HUES6 (cell line): ENCODE measurements around the gene HTR3A.

ENCODE experiments used
- H3K27ac ChIP-seq: 2 replicates; pipeline ENCODE4 v1.7.0; 2013; ENCODE audit warnings: low read depth, mild to moderate bottlenecking, low read length, inconsistent platforms
- H3K27me3 ChIP-seq: 2 replicates; pipeline ENCODE4 v1.6.1; 2013; ENCODE audit warnings: low read length; ENCODE audit not compliant: control insufficient read depth, insufficient read depth
- H3K36me3 ChIP-seq: 2 replicates; pipeline ENCODE4 v1.6.1; 2013; ENCODE audit warnings: low read length; ENCODE audit not compliant: control insufficient read depth, insufficient read depth
- H3K4me1 ChIP-seq: 2 replicates; pipeline ENCODE4 v1.6.1; 2013; ENCODE audit warnings: low read length; ENCODE audit not compliant: control insufficient read depth, insufficient read depth
- H3K4me3 ChIP-seq: 2 replicates; pipeline ENCODE4 v1.5.1; 2013; ENCODE audit warnings: low read depth, low read length
- H3K9ac ChIP-seq: one replicate; pipeline ENCODE4 v1.6.1; 2013; ENCODE audit warnings: mild to moderate bottlenecking, low read length
- H3K9me3 ChIP-seq: 2 replicates; pipeline ENCODE4 v1.6.1; 2013; ENCODE audit warnings: low read depth, low read length; ENCODE audit not compliant: control insufficient read depth, insufficient read depth

The HTR3A gene

DNA sequence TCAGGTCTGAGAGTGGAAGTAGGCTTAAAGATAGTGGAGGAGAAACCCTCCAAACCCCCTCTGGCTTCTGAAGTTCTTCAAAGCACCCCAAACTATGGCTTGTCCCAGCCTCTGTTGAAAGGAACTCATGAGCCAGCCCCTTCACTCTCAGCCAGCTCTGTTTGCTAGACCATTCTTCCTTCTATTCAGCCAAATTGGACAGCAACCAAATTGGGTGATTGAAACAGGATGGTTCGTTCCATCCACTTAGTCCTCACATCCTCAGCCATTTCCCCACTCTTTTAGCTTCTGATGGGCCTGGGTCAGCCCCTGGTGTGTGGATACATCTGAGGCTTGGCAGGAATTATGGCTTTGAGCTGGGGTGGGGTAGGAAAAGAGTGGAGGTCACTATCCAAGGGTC, 4.5 kb downstream of the HTR3A start:
- Histone ChIP-seq H3K27me3 (peaks cover 10% of the 10 kb centered on the region; the same call in 1 of the 2 replicates), H3K36me3 (no peaks in the 10 kb centered on the region), H3K27ac (no peak overlapping the region), H3K9ac (no peak overlapping the region), H3K4me3 (no peak overlapping the region), H3K4me1 (peaks cover 17% of the 10 kb centered on the region), H3K9me3 (no peaks in the 10 kb centered on the region)

DNA sequence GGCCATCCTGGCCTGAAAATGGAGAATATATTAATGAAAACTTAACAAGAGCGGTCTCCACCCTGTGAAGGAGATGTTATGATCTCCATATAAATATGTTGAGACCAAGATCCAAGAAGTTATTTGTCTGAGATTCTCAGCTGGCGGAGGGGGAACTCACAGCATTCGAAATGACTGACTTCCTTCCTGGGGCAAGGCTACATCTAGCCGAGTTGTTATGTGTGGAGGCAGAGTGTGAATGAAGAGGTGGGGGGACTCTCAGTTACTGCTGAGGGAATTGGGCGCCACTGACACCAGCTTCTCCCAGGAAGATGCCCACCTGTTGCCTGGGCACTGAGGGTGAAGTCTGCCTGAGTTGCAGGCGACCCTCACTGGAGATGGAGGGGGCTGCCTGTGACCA, 5.9 kb downstream of the HTR3A start:
- Histone ChIP-seq H3K27me3 (peaks cover 8% of the 10 kb centered on the region; the same call in 1 of the 2 replicates), H3K9me3 (no peaks in the 10 kb centered on the region), H3K4me3 (no peak overlapping the region), H3K4me1 (peaks cover 5% of the 10 kb centered on the region), H3K36me3 (no peaks in the 10 kb centered on the region), H3K9ac (no peak overlapping the region), H3K27ac (no peak overlapping the region)

DNA sequence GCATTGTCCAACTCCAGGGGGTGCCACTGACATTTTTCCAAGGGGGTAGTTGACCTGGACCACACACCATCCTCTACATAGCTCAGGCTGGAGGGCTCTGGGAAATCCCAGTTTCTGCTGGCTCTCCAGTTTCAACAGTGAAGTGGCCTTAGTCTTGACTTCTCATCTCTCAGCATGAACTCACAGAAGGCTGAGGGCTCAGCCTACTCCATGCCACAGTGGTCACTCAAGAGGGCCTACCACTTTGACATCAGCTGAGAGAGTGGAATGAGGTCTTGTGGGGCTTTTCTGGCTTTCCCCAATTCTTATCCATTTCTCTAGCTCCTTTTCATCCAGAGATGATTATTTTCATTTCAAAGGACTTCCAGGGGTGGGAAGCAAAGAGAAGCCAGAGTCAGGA, 7.4 kb downstream of the HTR3A start:
- Histone ChIP-seq H3K4me1 (no peaks in the 10 kb centered on the region), H3K9me3 (no peaks in the 10 kb centered on the region), H3K27me3 (peaks cover 7% of the 10 kb centered on the region; the same call in 1 of the 2 replicates), H3K4me3 (no peak overlapping the region), H3K36me3 (no peaks in the 10 kb centered on the region), H3K27ac (no peak overlapping the region), H3K9ac (no peak overlapping the region)

DNA sequence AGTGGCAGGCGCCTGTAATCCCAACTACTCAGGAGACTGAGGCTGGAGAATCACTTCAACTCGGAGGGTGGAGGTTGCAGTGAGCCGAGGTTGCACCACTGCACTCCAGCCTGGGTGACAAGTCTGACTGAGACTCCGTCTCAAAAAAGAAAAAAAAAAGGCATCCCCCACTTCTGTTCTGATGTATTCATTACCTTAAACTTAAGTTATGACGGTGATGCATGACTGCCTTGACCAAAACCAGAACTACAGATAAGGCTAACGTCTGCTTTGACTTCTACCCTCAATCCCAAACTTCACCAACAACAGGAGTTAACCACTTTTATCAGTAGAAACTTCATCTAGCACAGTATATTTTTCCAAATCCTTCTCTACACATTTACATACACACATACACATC, 9.9 kb downstream of the HTR3A start:
- H3K9ac ChIP-seq = no peak overlapping the region
- H3K27ac ChIP-seq = no peak overlapping the region
- H3K36me3 ChIP-seq = no peaks in the 10 kb centered on the region
- H3K27me3 ChIP-seq = peaks cover 6% of the 10 kb centered on the region; the same call in 1 of the 2 replicates
- no peaks in the 10 kb centered on the region for H3K9me3 ChIP-seq
- no peaks in the 10 kb centered on the region for H3K4me1 ChIP-seq
- H3K4me3 ChIP-seq = no peak overlapping the region

DNA sequence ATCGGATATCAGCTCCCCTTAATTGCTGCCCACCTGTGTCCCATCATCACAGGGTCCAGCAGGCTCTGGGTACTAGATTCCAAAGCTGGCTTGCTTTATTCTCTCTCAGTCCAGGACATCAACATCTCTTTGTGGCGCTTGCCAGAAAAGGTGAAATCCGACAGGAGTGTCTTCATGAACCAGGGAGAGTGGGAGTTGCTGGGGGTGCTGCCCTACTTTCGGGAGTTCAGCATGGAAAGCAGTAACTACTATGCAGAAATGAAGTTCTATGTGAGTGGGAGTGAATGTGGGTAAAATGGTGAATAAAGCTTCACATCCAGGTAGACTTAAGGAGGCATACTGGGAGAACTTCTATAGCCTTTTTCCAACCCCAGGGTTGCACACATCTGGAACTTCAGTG, 11.0 kb downstream of the HTR3A start:
- no peaks in the 10 kb centered on the region for H3K9me3 ChIP-seq
- no peak overlapping the region for H3K4me3 ChIP-seq
- no peaks in the 10 kb centered on the region; the same call in 1 of the 2 replicates for H3K27me3 ChIP-seq
- no peak overlapping the region for H3K9ac ChIP-seq
- no peaks in the 10 kb centered on the region for H3K4me1 ChIP-seq
- H3K36me3 ChIP-seq = no peaks in the 10 kb centered on the region
- no peak overlapping the region for H3K27ac ChIP-seq

DNA sequence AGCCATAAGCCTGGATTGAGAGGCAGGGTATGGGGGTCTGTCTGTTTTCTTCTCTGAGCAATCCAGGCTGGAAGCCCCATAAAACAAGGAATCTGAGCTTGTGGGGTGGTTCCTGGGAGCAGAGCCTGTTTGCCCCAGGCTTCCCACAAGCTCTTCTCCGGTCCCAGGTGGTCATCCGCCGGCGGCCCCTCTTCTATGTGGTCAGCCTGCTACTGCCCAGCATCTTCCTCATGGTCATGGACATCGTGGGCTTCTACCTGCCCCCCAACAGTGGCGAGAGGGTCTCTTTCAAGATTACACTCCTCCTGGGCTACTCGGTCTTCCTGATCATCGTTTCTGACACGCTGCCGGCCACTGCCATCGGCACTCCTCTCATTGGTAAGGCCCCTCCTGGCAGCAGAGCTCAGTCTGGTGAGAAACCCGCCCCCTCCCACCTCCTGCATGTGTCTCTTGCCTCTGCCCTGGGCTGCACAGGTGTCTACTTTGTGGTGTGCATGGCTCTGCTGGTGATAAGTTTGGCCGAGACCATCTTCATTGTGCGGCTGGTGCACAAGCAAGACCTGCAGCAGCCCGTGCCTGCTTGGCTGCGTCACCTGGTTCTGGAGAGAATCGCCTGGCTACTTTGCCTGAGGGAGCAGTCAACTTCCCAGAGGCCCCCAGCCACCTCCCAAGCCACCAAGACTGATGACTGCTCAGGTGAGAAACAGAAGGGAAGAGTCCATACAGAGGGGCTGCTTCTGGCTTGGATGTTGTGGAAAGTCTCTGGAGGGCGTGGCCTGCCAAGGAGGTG, 11.6 kb downstream of the HTR3A start:
- Histone ChIP-seq H3K36me3 (no peaks in the 10 kb centered on the region), H3K27ac (no peak overlapping the region), H3K27me3 (no peaks in the 10 kb centered on the region; the same call in 1 of the 2 replicates), H3K4me1 (no peaks in the 10 kb centered on the region), H3K9me3 (no peaks in the 10 kb centered on the region), H3K4me3 (no peak overlapping the region), H3K9ac (no peak overlapping the region)

DNA sequence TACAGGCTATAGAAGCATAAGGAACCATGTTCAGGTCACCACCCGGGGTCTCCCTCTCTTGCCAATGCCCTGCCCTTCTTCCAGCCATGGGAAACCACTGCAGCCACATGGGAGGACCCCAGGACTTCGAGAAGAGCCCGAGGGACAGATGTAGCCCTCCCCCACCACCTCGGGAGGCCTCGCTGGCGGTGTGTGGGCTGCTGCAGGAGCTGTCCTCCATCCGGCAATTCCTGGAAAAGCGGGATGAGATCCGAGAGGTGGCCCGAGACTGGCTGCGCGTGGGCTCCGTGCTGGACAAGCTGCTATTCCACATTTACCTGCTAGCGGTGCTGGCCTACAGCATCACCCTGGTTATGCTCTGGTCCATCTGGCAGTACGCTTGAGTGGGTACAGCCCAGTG, 14.5 kb downstream of the HTR3A start:
- H3K9ac ChIP-seq = no peak overlapping the region
- H3K9me3 ChIP-seq = no peaks in the 10 kb centered on the region
- no peak overlapping the region for H3K27ac ChIP-seq
- no peaks in the 10 kb centered on the region for H3K36me3 ChIP-seq
- H3K27me3 ChIP-seq = peaks cover 6% of the 10 kb centered on the region; the same call in 1 of the 2 replicates
- H3K4me1 ChIP-seq = peaks cover 11% of the 10 kb centered on the region
- H3K4me3 ChIP-seq = no peak overlapping the region

DNA sequence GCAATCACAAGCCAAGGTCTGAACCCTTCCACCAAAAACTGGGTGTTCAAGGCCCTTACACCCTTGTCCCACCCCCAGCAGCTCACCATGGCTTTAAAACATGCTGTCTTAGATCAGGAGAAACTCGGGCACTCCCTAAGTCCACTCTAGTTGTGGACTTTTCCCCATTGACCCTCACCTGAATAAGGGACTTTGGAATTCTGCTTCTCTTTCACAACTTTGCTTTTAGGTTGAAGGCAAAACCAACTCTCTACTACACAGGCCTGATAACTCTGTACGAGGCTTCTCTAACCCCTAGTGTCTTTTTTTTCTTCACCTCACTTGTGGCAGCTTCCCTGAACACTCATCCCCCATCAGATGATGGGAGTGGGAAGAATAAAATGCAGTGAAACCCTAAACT, 15.0 kb downstream of the HTR3A start:
- peaks cover 11% of the 10 kb centered on the region for H3K4me1 ChIP-seq
- H3K36me3 ChIP-seq = no peaks in the 10 kb centered on the region
- no peaks in the 10 kb centered on the region for H3K9me3 ChIP-seq
- peaks cover 6% of the 10 kb centered on the region; the same call in 1 of the 2 replicates for H3K27me3 ChIP-seq
- no peak overlapping the region for H3K4me3 ChIP-seq
- H3K9ac ChIP-seq = no peak overlapping the region
- H3K27ac ChIP-seq = no peak overlapping the region

DNA sequence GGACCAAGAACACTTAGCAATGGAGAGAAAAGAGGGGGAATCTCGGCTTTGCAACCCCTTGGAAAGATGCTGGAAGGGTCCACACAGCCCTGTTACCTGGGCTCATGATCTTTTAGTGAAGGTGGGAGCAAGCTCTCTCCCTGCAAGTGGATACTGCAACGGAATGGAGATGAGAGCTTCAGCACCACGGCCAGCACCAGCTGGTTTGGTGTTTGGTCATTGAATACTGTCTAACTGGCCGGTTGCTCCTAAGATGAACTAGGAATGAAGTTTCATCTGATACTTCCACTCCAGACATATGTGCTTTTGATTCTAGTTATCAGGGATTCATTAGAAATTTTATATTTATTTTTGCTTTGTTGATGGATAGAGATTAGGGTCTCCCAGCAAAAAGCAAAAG, 16.3 kb downstream of the HTR3A start:
- H3K9me3 ChIP-seq = no peaks in the 10 kb centered on the region
- no peaks in the 10 kb centered on the region for H3K36me3 ChIP-seq
- no peak overlapping the region for H3K4me3 ChIP-seq
- H3K27me3 ChIP-seq = peaks cover 6% of the 10 kb centered on the region; the same call in 1 of the 2 replicates
- H3K9ac ChIP-seq = no peak overlapping the region
- H3K27ac ChIP-seq = no peak overlapping the region
- peaks cover 11% of the 10 kb centered on the region for H3K4me1 ChIP-seq

DNA sequence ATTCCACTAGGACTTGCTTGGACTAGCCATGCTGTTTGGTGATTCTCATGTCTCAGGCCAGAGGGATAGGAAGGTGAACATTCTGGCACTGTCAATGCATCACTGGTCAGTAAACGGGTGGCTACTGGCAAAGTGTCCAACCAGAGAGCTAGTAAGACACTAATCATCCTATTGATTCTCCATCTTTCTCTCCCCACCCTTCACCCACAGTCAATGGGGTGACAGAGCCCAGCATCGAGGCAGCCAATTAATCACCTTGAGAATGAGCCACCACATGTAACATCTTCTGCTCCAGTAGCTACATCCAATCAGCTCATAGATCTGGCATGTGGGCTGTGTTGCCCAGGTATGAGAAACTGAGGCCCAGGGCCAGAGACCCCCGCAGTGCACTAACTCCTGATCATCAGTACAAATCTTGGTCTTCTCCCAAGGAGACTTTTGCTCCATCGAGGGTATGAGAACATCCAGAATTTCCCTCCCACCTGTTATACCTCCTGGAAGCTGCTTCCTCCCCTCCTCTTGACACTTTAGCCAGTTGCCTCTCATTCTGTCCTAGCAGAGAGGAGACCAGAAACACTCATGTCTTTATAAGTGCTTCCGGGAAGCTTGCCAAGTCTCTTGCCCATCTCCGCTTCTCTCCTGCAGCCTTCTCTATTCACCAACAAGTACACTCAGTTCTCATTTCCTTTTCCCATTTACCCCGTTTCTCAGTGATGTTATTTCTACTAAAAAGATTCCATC, 17.0 kb downstream of the HTR3A start:
- Histone ChIP-seq H3K9me3 (no peaks in the 10 kb centered on the region), H3K4me1 (peaks cover 11% of the 10 kb centered on the region), H3K36me3 (no peaks in the 10 kb centered on the region), H3K27me3 (peaks cover 6% of the 10 kb centered on the region; the same call in 1 of the 2 replicates), H3K9ac (no peak overlapping the region), H3K4me3 (no peak overlapping the region), H3K27ac (no peak overlapping the region)

DNA sequence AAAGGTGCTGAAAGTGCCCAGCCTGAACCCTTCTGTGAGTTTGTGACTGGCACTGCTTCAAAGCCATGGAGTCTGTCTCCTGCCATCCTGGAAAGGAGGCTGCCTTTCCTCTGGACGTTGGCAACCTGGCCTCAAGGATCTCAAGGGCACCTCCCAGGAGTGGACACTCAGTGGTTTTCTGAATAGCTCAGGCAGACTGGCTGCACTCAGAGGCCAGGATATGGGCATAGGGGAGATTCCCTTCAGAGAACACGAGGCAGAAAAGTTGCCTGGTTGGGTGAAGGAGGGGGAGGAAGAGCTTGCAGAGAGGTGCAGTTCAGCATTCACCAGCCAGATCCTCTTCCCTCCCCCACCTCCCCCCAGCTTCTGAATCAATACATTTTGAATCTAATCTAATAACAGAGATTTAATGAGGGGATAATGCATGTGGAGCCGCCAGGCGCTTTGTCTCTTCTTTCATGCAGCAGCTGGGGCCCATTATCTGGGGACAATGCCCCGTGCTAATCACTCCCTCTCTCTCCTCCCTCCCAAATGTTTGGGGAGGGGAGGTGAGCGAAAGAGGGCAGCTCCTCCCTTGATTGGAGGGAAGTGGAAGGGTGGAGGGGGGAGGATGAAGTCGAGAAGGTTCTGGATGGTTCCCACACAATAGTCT, 17.7 kb downstream of the HTR3A start:
- no peaks in the 10 kb centered on the region for H3K36me3 ChIP-seq
- no peak overlapping the region for H3K4me3 ChIP-seq
- H3K27me3 ChIP-seq = peaks cover 9% of the 10 kb centered on the region; the same call in 1 of the 2 replicates
- H3K9ac ChIP-seq = no peak overlapping the region
- H3K4me1 ChIP-seq = peaks cover 11% of the 10 kb centered on the region
- no peaks in the 10 kb centered on the region for H3K9me3 ChIP-seq
- H3K27ac ChIP-seq = no peak overlapping the region
